ENCODE measurements around the gene ATP8A2. TPM values are rescaled to one million over a fixed set of nuclear protein-coding genes. Genes with fewer than 3 reads are reported as not detected.

The ATP8A2 gene
- total and polyA plus RNA-seq, 2 of the 4 experiments (the other 2 are of a cell fraction), result 0.02 to 0.18 TPM

- WGBS, 2 experiments (ENCODE audit: extremely low coverage in 2 of 2, insufficient read length in 1 of 2), result no CpG with 5 or more reads among the region's 4 CpGs
- H3K14ac ChIP-seq (replicated peaks; ENCODE audit: low read depth, low read length), result no peak overlapping the region
- intact Hi-C loops (cut with micrococcal nuclease), result no loop called here
- no peak overlapping the region for H3K18ac ChIP-seq (ENCODE audit: low read depth, low read length)
- no peaks in the 10 kb centered on the region for H4K20me1 ChIP-seq (ENCODE audit: insufficient read depth, low read length)
- no peak for ATAC-seq (ENCODE audit: low read depth)
- H3K27ac ChIP-seq (ENCODE audit: insufficient read depth, low read length), result no peak overlapping the region
- no peak for DNase-seq
- H3K56ac ChIP-seq (ENCODE audit: extremely low read depth, insufficient read depth, low read length), result no peak overlapping the region
- no peak overlapping the region for H2BK5ac ChIP-seq (ENCODE audit: low read depth, low read length, poor library complexity, severe bottlenecking)
- no peak for TF ChIP-seq RFX5 (IDR thresholded peaks at IDR 0.05; ENCODE audit: low read depth, low read length)
- TF ChIP-seq FOS (IDR thresholded peaks at IDR 0.05; ENCODE audit: low read depth, low read length), result no peak
- TF ChIP-seq RCOR1 (IDR thresholded peaks at IDR 0.05; ENCODE audit: insufficient replicate concordance, low read length), result no peak
- no peak for TF ChIP-seq NFE2L2 (IDR thresholded peaks at IDR 0.05; ENCODE audit: low read depth, low read length)
- TF ChIP-seq BHLHE40 (IDR thresholded peaks at IDR 0.05; ENCODE audit: low read depth, low read length), result no peak
- TF ChIP-seq MAFK (IDR thresholded peaks at IDR 0.05; ENCODE audit: low read depth, low read length), result no peak
- TF ChIP-seq CTCF (conservative IDR thresholded peaks at IDR 0.05; ENCODE audit: low read depth, low read length), result no peak
- no peak for TF ChIP-seq SMC3 (IDR thresholded peaks at IDR 0.05; ENCODE audit: low read depth, low read length)
- TF ChIP-seq USF2 (IDR thresholded peaks at IDR 0.05; ENCODE audit: low read depth, low read length), result no peak
- TF ChIP-seq CHD1 (IDR thresholded peaks at IDR 0.05; ENCODE audit: low read depth, low read length), result no peak
- no peak for TF ChIP-seq MXI1 (IDR thresholded peaks at IDR 0.05; ENCODE audit: borderline replicate concordance, low read depth, low read length)
- no peak for TF ChIP-seq CEBPB (IDR thresholded peaks at IDR 0.05; ENCODE audit: low read depth, low read length)
- no peak for TF ChIP-seq ELK1 (IDR thresholded peaks at IDR 0.05; ENCODE audit: borderline replicate concordance, low read depth, low read length)
- no peak for TF ChIP-seq MAZ (IDR thresholded peaks at IDR 0.05; ENCODE audit: borderline replicate concordance, low read depth, low read length)
- no peak for TF ChIP-seq RAD21 (IDR thresholded peaks at IDR 0.05; ENCODE audit: low read length)
- no peak for TF ChIP-seq POLR2A (IDR thresholded peaks at IDR 0.05; ENCODE audit: low read depth, low read length)
- H2BK20ac ChIP-seq (ENCODE audit: low read depth, low read length), result no peak overlapping the region
- no peaks in the 10 kb centered on the region for H3K36me3 ChIP-seq (ENCODE audit: control insufficient read depth, insufficient read depth, low read length)
- in situ Hi-C loops (cut with MboI; ENCODE audit: low sequenced_read_pairs), result no loop called here
- H2BK120ac ChIP-seq (ENCODE audit: low read depth, low read length), result no peak overlapping the region
- no peak overlapping the region for H3K4me3 ChIP-seq (ENCODE audit: insufficient read depth, low read depth, low read length)
- no peaks in the 10 kb centered on the region for H3K9me1 ChIP-seq (ENCODE audit: insufficient read depth, low read length)
- H4K5ac ChIP-seq (ENCODE audit: low read depth, low read length), result no peak overlapping the region
- H2BK15ac ChIP-seq (ENCODE audit: low read depth, low read length), result no peak overlapping the region
- no peak overlapping the region for H2AFZ ChIP-seq (replicated peaks; ENCODE audit: low read length, poor library complexity)
- no peaks in the 10 kb centered on the region for H3K4me1 ChIP-seq (ENCODE audit: control insufficient read depth, insufficient read depth, low read length)
- H3K79me1 ChIP-seq (ENCODE audit: low read depth in 1 of 2, low read length in 2 of 2), result no peaks in the 10 kb centered on the region
- H2AK5ac ChIP-seq (ENCODE audit: low read depth, low read length), result no peak overlapping the region
- H3K4ac ChIP-seq (ENCODE audit: low read depth, low read length), result no peak overlapping the region
- no TSS peak for BruUV-seq (replicated peaks)
- dilution Hi-C loops (cut with HindIII; ENCODE audit: low sequenced_read_pairs, unreplicated experiment), result no loop called here
- H3K23ac ChIP-seq (ENCODE audit: low read depth, low read length), result no peak overlapping the region
- H4K91ac ChIP-seq (ENCODE audit: insufficient read depth, low read depth, low read length), result no peak overlapping the region
- peaks cover 2% of the 10 kb centered on the region; the same call in 1 of the 2 replicates for H3K9me3 ChIP-seq (ENCODE audit: control insufficient read depth, insufficient read depth, low read length)
- POLR2A ChIA-PET (ENCODE audit: unreplicated experiment), result no interaction called here
- H4K8ac ChIP-seq (ENCODE audit: low read depth in 2 of 2, low read length in 2 of 2), result no peak overlapping the region
- no peaks in the 10 kb centered on the region for H3K27me3 ChIP-seq (ENCODE audit: control insufficient read depth, insufficient read depth, low read length)
- H3K4me2 ChIP-seq (ENCODE audit: low read depth, low read length), result no peak overlapping the region
- CTCF ChIA-PET, result no interaction called here
- no peak overlapping the region for H2AK9ac ChIP-seq (replicated peaks; ENCODE audit: low read depth, low read length, poor library complexity)
- no peak overlapping the region for H3K9ac ChIP-seq (ENCODE audit: low read depth, low read length)
These were observed 580.1 kb downstream of the ATP8A2 start for GRCh38 chr13:25951831-25952230.
